ENCODE results near the gene OR1S2. TPM values are rescaled to one million over a fixed set of nuclear protein-coding genes. Genes with fewer than 3 reads are reported as not detected.

Gene OR1S2
- total and polyA plus RNA-seq, 2 donors from 2014 or later, result not detected

- H3K9me3 ChIP-seq (ENCODE audit: control insufficient read depth in 2 of 3, insufficient read depth in 1 of 3, low read length in 3 of 3), result no peaks in the 10 kb centered on the region
- TF ChIP-seq CTCF (IDR thresholded peaks at IDR 0.05; ENCODE audit: borderline replicate concordance, extremely low read depth, insufficient read depth), result no peak
- intact Hi-C loops (cut with DNase I), result no loop called here
- no peaks in the 10 kb centered on the region for H3K36me3 ChIP-seq (ENCODE audit: control insufficient read depth in 2 of 3, insufficient read depth in 3 of 3, low read length in 3 of 3)
- FAIRE-seq (no peak), DNase-seq (no peak)
- peaks cover 0 to 8% (median 0%) of the 10 kb centered on the region in 3 donors for H3K4me1 ChIP-seq (ENCODE audit: control insufficient read depth in 2 of 3, insufficient read depth in 2 of 3, low read depth in 1 of 3, low read length in 3 of 3)
- H3K9ac ChIP-seq (ENCODE audit: low read length in 3 of 3), result no peak overlapping the region
- H3K27ac ChIP-seq (ENCODE audit: low read depth in 2 of 2, low read length in 2 of 2), result no peak overlapping the region
- no peaks in the 10 kb centered on the region for H3K27me3 ChIP-seq (ENCODE audit: control insufficient read depth, insufficient read depth, low read length)
- no peak overlapping the region for H3K4me3 ChIP-seq (ENCODE audit: low read length in 3 of 3)
Observed at GRCh38 chr11:58165504-58166106, 38.3 kb downstream of the OR1S2 start.

GRCh38 chr11:58164990-58165389 lies 39.0 kb downstream of the OR1S2 start:
- no peaks in the 10 kb centered on the region for H3K36me3 ChIP-seq (ENCODE audit: control insufficient read depth in 2 of 3, insufficient read depth in 3 of 3, low read length in 3 of 3)
- no peak overlapping the region for H3K9ac ChIP-seq (ENCODE audit: low read length in 3 of 3)
- no peaks in the 10 kb centered on the region for H3K9me3 ChIP-seq (ENCODE audit: control insufficient read depth in 2 of 3, insufficient read depth in 1 of 3, low read length in 3 of 3)
- intact Hi-C loops (cut with DNase I), result no loop called here
- H3K4me1 ChIP-seq (ENCODE audit: control insufficient read depth in 2 of 3, insufficient read depth in 2 of 3, low read depth in 1 of 3, low read length in 3 of 3), result peaks cover 0 to 8% (median 0%) of the 10 kb centered on the region in 3 donors
- DNase-seq (no peak), FAIRE-seq (no peak)
- H3K27me3 ChIP-seq (ENCODE audit: control insufficient read depth, insufficient read depth, low read length), result no peaks in the 10 kb centered on the region
- no peak for TF ChIP-seq CTCF (IDR thresholded peaks at IDR 0.05; ENCODE audit: borderline replicate concordance, extremely low read depth, insufficient read depth)
- no peak overlapping the region for H3K4me3 ChIP-seq (ENCODE audit: low read length in 3 of 3)
- H3K27ac ChIP-seq (ENCODE audit: low read depth in 2 of 2, low read length in 2 of 2), result no peak overlapping the region

GRCh38 chr11:58164389-58164788 lies 39.6 kb downstream of the OR1S2 start:
- no peak overlapping the region for H3K4me3 ChIP-seq (ENCODE audit: low read length in 3 of 3)
- H3K9ac ChIP-seq (ENCODE audit: low read length in 3 of 3), result no peak overlapping the region
- H3K4me1 ChIP-seq (ENCODE audit: control insufficient read depth in 2 of 3, insufficient read depth in 2 of 3, low read depth in 1 of 3, low read length in 3 of 3), result peaks cover 0 to 8% (median 0%) of the 10 kb centered on the region in 3 donors
- no peaks in the 10 kb centered on the region for H3K36me3 ChIP-seq (ENCODE audit: control insufficient read depth in 2 of 3, insufficient read depth in 3 of 3, low read length in 3 of 3)
- DNase-seq, result no peak
- intact Hi-C loops (cut with DNase I), result no loop called here
- H3K27ac ChIP-seq (ENCODE audit: low read depth in 2 of 2, low read length in 2 of 2), result no peak overlapping the region
- no peaks in the 10 kb centered on the region for H3K9me3 ChIP-seq (ENCODE audit: control insufficient read depth in 2 of 3, insufficient read depth in 1 of 3, low read length in 3 of 3)
- H3K27me3 ChIP-seq (ENCODE audit: control insufficient read depth, insufficient read depth, low read length), result no peaks in the 10 kb centered on the region
- no peak for FAIRE-seq
- no peak for TF ChIP-seq CTCF (IDR thresholded peaks at IDR 0.05; ENCODE audit: borderline replicate concordance, extremely low read depth, insufficient read depth)

Other genes starting within 250 kb of the OR1S2 start
- not detected for gene OR9Q1, start 180.3 kb downstream of the OR1S2 start, total RNA-seq
- not detected for gene OR9Q1, start 180.3 kb downstream of the OR1S2 start, polyA plus RNA-seq (ENCODE audit: insufficient read depth, low read depth, low replicate concordance)
- not detected for gene OR6Q1, start 173.2 kb downstream of the OR1S2 start, total RNA-seq
- not detected for gene OR6Q1, start 173.2 kb downstream of the OR1S2 start, polyA plus RNA-seq (ENCODE audit: insufficient read depth, low read depth, low replicate concordance)
- gene OR9I1, start 78.6 kb downstream of the OR1S2 start, total RNA-seq, result not detected
- not detected for gene OR9I1, start 78.6 kb downstream of the OR1S2 start, polyA plus RNA-seq (ENCODE audit: insufficient read depth, low read depth, low replicate concordance)
- not detected for gene OR9Q2, start 15.1 kb downstream of the OR1S2 start, total RNA-seq
- not detected for gene OR9Q2, start 15.1 kb downstream of the OR1S2 start, polyA plus RNA-seq (ENCODE audit: insufficient read depth, low read depth, low replicate concordance)
- not detected for gene OR1S1, start 8.6 kb upstream of the OR1S2 start, total RNA-seq
- not detected for gene OR1S1, start 8.6 kb upstream of the OR1S2 start, polyA plus RNA-seq (ENCODE audit: insufficient read depth, low read depth, low replicate concordance)
- gene OR10Q1, start 24.8 kb upstream of the OR1S2 start, total RNA-seq, result not detected
- not detected for gene OR10Q1, start 24.8 kb upstream of the OR1S2 start, polyA plus RNA-seq (ENCODE audit: insufficient read depth, low read depth, low replicate concordance)
- gene OR10W1, start 64.1 kb upstream of the OR1S2 start, total RNA-seq, result not detected
- not detected for gene OR10W1, start 64.1 kb upstream of the OR1S2 start, polyA plus RNA-seq (ENCODE audit: insufficient read depth, low read depth, low replicate concordance)
- gene OR5B17, start 154.9 kb upstream of the OR1S2 start, total RNA-seq, result not detected
- gene OR5B17, start 154.9 kb upstream of the OR1S2 start, polyA plus RNA-seq (ENCODE audit: insufficient read depth, low read depth, low replicate concordance), result not detected
- not detected for gene OR5B3, start 202.7 kb upstream of the OR1S2 start, total RNA-seq
- gene OR5B3, start 202.7 kb upstream of the OR1S2 start, polyA plus RNA-seq (ENCODE audit: insufficient read depth, low read depth, low replicate concordance), result not detected
- not detected for gene OR5B2, start 224.0 kb upstream of the OR1S2 start, total RNA-seq
- gene OR5B2, start 224.0 kb upstream of the OR1S2 start, polyA plus RNA-seq (ENCODE audit: insufficient read depth, low read depth, low replicate concordance), result not detected
- gene OR5B12, start 238.1 kb upstream of the OR1S2 start, total RNA-seq, result not detected
- not detected for gene OR5B12, start 238.1 kb upstream of the OR1S2 start, polyA plus RNA-seq (ENCODE audit: insufficient read depth, low read depth, low replicate concordance)